Endothelial cell of umbilical vein (primary cell): ENCODE results near the gene XYLT1. TPM values are rescaled to one million over a fixed set of nuclear protein-coding genes. Genes with fewer than 3 reads are reported as not detected.

ENCODE experiments used
- BruUV-seq: library from RNA; stranded (reverse); fragments of 400-500 nt; replicated peaks from 2 replicates; lab custom pipeline; 2021; lab: Mats Ljungman, UMichigan
- CTCF ChIA-PET: fragments of 300-600, 350-600 bp; sonication (Branson Sonifier 250); formaldehyde crosslinking; loops from one replicate; lab custom pipeline; 2021; ENCODE audit warnings: antibody characterized with exemption, inconsistent platforms; lab: Charles Lee
- POLR2A ChIA-PET: fragments of 300-600, 350-600 bp; sonication (Branson Sonifier 250); formaldehyde crosslinking; loops from one replicate; lab custom pipeline; 2021; ENCODE audit warnings: antibody characterized with exemption, inconsistent platforms; lab: Charles Lee
- DNase-seq: peaks from one replicate; pipeline ENCODE4 v3.0.0-alpha.2; 2011; ENCODE audit warnings: low read depth, low spot score
- FAIRE-seq: peaks from 2 replicates; lab custom pipeline; 2011; peaks lifted over from hg19 to GRCh38; lab: Jason Lieb, UNC
- H2AFZ ChIP-seq: 2 replicates; pipeline ENCODE4 v1.6.0; 2012; ENCODE audit warnings: low read depth, low read length, control low read depth, inconsistent platforms
- H3K27ac ChIP-seq: 2 replicates; pipeline ENCODE4 v1.5.1; 2011; ENCODE audit warnings: low read depth, mild to moderate bottlenecking, control low read depth, low read length, moderate library complexity; ENCODE audit not compliant: insufficient read depth
- H3K27me3 ChIP-seq, 2 experiments: 2 replicates each; pipeline versions ENCODE4 v1.6.0 to v1.6.1; 2011; ENCODE audit warnings: low read length in 2 of 2, mixed read lengths in 1 of 2; ENCODE audit not compliant: control insufficient read depth in 2 of 2, insufficient read depth in 2 of 2
- H3K36me3 ChIP-seq, 2 experiments: 2 replicates in 1 of 2; 3 replicates in 1 of 2; pipeline ENCODE4 v1.5.1; 2011; ENCODE audit warnings: low read length in 2 of 2, mild to moderate bottlenecking in 1 of 2, moderate library complexity in 1 of 2; ENCODE audit not compliant: control insufficient read depth in 2 of 2, insufficient read depth in 2 of 2; ENCODE audit errors: extremely low read depth in 1 of 2
- H3K4me1 ChIP-seq: 3 replicates; pipeline ENCODE4 v1.5.1; 2011; ENCODE audit warnings: mild to moderate bottlenecking, low read length; ENCODE audit not compliant: control insufficient read depth, insufficient read depth; ENCODE audit errors: extremely low read depth
- H3K4me2 ChIP-seq: 2 replicates; pipeline ENCODE4 v1.6.1; 2011; ENCODE audit warnings: low read length, control low read depth, mixed read lengths; ENCODE audit not compliant: insufficient read depth
- H3K4me3 ChIP-seq, 3 experiments: fragments of 200-600 bp in 1 of 3; sonication (generic), shearing (Covaris generic) in 1 of 3; replicated peaks in 1 of 3; 2 replicates each; pipeline ENCODE4 v1.5.1; 2011 to 2016; ENCODE audit warnings: control low read depth in 3 of 3, low read length in 3 of 3, mild to moderate bottlenecking in 2 of 3, inconsistent platforms in 1 of 3, low read depth in 1 of 3, moderate library complexity in 1 of 3; ENCODE audit not compliant: insufficient read depth in 1 of 3
- H3K79me2 ChIP-seq: 2 replicates; pipeline ENCODE4 v1.6.0; 2012; ENCODE audit warnings: low read length, inconsistent platforms; ENCODE audit not compliant: control insufficient read depth, insufficient read depth
- H3K9ac ChIP-seq: replicated peaks from 2 replicates; pipeline ENCODE3; 2011; ENCODE audit warnings: low read length, control low read depth; ENCODE audit not compliant: insufficient read depth; ENCODE audit errors: extremely low read depth
- H3K9me1 ChIP-seq: replicated peaks from 3 replicates; pipeline ENCODE4 v1.6.0; 2011; ENCODE audit warnings: mild to moderate bottlenecking, low read length; ENCODE audit not compliant: control insufficient read depth, insufficient read depth; ENCODE audit errors: extremely low read depth
- H3K9me3 ChIP-seq: replicated peaks from 2 replicates; pipeline ENCODE4 v1.5.1; 2012; ENCODE audit warnings: low read length, inconsistent platforms; ENCODE audit not compliant: control insufficient read depth, insufficient read depth
- H4K20me1 ChIP-seq: replicated peaks from 2 replicates; pipeline ENCODE3; 2011; ENCODE audit warnings: mild to moderate bottlenecking, low read length; ENCODE audit not compliant: control insufficient read depth, insufficient read depth; ENCODE audit errors: extremely low read depth
- EZH2 ChIP-seq: IDR thresholded peaks from 2 replicates; pipeline ENCODE4 v1.6.1; 2012; ENCODE audit warnings: borderline replicate concordance, low read depth, mild to moderate bottlenecking, moderate library complexity, low read length, inconsistent platforms; ENCODE audit not compliant: severe bottlenecking
- FOS ChIP-seq: IDR thresholded peaks from 2 replicates; pipeline ENCODE4 v1.6.1; 2011; ENCODE audit warnings: mild to moderate bottlenecking, low read length, moderate library complexity, borderline replicate concordance; ENCODE audit not compliant: insufficient read depth
- GATA2 ChIP-seq: IDR thresholded peaks from 2 replicates; pipeline ENCODE4 v1.7.0; 2011; ENCODE audit warnings: low read depth, mild to moderate bottlenecking, moderate library complexity, mixed read lengths, low read length; ENCODE audit not compliant: insufficient read length, insufficient read depth
- JUN ChIP-seq: IDR thresholded peaks from 2 replicates; pipeline ENCODE4 v1.6.1; 2011; ENCODE audit warnings: borderline replicate concordance, low read depth; ENCODE audit not compliant: insufficient read length, insufficient read depth
- MYC ChIP-seq: IDR thresholded peaks from one replicate; pipeline ENCODE4 v1.6.1; 2011; ENCODE audit warnings: mild to moderate bottlenecking, low read depth, low read length
- POLR2A ChIP-seq: IDR thresholded peaks from 2 replicates; pipeline ENCODE4 v1.6.1; 2012; ENCODE audit warnings: low read depth, mild to moderate bottlenecking, control low read depth, low read length
- POLR2AphosphoS5 ChIP-seq: IDR thresholded peaks from 2 replicates; pipeline ENCODE4 v1.6.1; 2012; ENCODE audit warnings: low read depth, mild to moderate bottlenecking, control low read depth, low read length, moderate library complexity; ENCODE audit not compliant: insufficient read depth
- dilution Hi-C: fragments of 300-500 bp; cut with MboI; formaldehyde crosslinking; loops from one replicate; pipeline ENCODE4 v1.15.0; 2019; ENCODE audit warnings: low sequenced_read_pairs; ENCODE audit not compliant: extremely low pct_ligation_motif_present
- intact Hi-C: fragments of 100-400 bp; cut with micrococcal nuclease; formaldehyde crosslinking; loops from one replicate; pipeline ENCODE4 v1.10.0; 2022
- polyA plus RNA-seq, 4 experiments: library from polyadenylated mRNA; depleted of rRNA in 3 of 4; stranded (reverse) in 3 of 4; unstranded in 1 of 4; fragments of >200 nt; gene quantifications; 2 replicates each; pipeline versions ENCODE4 v1.2.1 to v1.2.3, GENCODE V29; 2011 to 2012; ENCODE audit warnings: missing spikeins in 1 of 4
- total RNA-seq: library from RNA; stranded (reverse); gene quantifications from 2 replicates; pipeline ENCODE4 v1.2.3, GENCODE V29; 2021
- TF ChIP-seq, protein P1 (sequence below): IDR thresholded peaks from 2 replicates; pipeline ENCODE4 v1.6.1; 2011; ENCODE audit not compliant: insufficient read depth, insufficient read length
- TF ChIP-seq, protein P2 (sequence below), 2 donors: IDR thresholded peaks; 1 replicate in 1 of 2; 2 replicates in 1 of 2; pipeline ENCODE4 v1.5.1; 2011; ENCODE audit warnings: low read length in 2 of 2, mild to moderate bottlenecking in 2 of 2, moderate library complexity in 2 of 2, control low read depth in 1 of 2, inconsistent platforms in 1 of 2, low read depth in 1 of 2; ENCODE audit not compliant: insufficient read depth in 1 of 2; ENCODE audit errors: extremely low read depth in 1 of 2

XYLT1 gene
- total and polyA plus RNA-seq, 2 donors (not counting 3 experiments of a cell fraction or from before 2014, with no cell fraction given): 0.63 to 2.9 TPM

DNA sequence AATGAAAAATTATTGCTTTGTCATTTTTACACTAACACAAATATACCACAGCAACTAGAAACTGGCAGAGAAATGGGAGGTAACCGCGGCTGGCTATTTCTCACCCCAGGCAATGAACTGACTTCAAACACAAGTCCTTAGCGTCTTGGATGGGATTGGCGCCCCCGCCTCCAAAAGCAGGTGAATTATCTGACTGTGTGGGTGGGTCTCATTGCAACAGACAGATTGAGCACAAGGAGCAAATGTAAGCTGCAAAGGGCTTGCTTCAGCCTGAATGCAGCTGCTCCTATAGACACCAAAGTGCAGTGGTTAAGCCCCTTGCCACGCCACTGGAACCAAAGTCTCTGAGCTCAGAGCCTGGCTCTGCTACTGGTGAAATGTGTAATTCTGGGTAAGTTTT is 225.0 kb downstream of the XYLT1 start:
- CTCF ChIA-PET: no interaction called here
- Histone ChIP-seq H3K27ac (no peak overlapping the region), H3K4me3 (no peak overlapping the region), H3K9me1 (no peaks in the 10 kb centered on the region), H3K9ac (no peak overlapping the region), H3K79me2 (no peaks in the 10 kb centered on the region), H3K27me3 (no peaks in the 10 kb centered on the region), H3K36me3 (no peaks in the 10 kb centered on the region), H3K4me1 (no peaks in the 10 kb centered on the region), H3K9me3 (no peaks in the 10 kb centered on the region), H2AFZ (no peak overlapping the region), H4K20me1 (no peaks in the 10 kb centered on the region), H3K4me2 (no peak overlapping the region)
- POLR2A ChIA-PET: no interaction called here
- intact Hi-C loops: no loop called here
- FAIRE-seq: no peak
- dilution Hi-C loops: no loop called here
- DNase-seq: no peak
- TF ChIP-seq, protein P1, sequence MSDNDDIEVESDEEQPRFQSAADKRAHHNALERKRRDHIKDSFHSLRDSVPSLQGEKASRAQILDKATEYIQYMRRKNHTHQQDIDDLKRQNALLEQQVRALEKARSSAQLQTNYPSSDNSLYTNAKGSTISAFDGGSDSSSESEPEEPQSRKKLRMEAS: no peak
- TF ChIP-seq FOS: no peak
- TF ChIP-seq EZH2: no peak
- no peak for TF ChIP-seq JUN
- TF ChIP-seq, protein P2, sequence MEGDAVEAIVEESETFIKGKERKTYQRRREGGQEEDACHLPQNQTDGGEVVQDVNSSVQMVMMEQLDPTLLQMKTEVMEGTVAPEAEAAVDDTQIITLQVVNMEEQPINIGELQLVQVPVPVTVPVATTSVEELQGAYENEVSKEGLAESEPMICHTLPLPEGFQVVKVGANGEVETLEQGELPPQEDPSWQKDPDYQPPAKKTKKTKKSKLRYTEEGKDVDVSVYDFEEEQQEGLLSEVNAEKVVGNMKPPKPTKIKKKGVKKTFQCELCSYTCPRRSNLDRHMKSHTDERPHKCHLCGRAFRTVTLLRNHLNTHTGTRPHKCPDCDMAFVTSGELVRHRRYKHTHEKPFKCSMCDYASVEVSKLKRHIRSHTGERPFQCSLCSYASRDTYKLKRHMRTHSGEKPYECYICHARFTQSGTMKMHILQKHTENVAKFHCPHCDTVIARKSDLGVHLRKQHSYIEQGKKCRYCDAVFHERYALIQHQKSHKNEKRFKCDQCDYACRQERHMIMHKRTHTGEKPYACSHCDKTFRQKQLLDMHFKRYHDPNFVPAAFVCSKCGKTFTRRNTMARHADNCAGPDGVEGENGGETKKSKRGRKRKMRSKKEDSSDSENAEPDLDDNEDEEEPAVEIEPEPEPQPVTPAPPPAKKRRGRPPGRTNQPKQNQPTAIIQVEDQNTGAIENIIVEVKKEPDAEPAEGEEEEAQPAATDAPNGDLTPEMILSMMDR (IDR thresholded peaks at IDR 0.05; ENCODE audit: extremely low read depth in 1 of 2, insufficient read depth in 1 of 2, low read depth in 1 of 2, low read length in 2 of 2): no peak
- no peak for TF ChIP-seq GATA2
- TF ChIP-seq MYC: no peak
- no peak for TF ChIP-seq POLR2A
- no peak for TF ChIP-seq POLR2AphosphoS5
- BruUV-seq: no TSS peak
